Measurements from ENCODE around the gene ALDH5A1.
"Not testable (repeated sequence)": the region's sequence is repeated elsewhere in the genome, so short reads cannot be mapped to it uniquely, and the experiment has no call there.

The ALDH5A1 gene

GRCh38 chr6:24489470-24489869 is 5.3 kb upstream of the ALDH5A1 start, which contains the start of gene GPLD1:
Gene GPLD1, minus strand, starts transcription at chr6:24489578. Its CDS starts 67 bp downstream, at chr6:24489511.
- no peak for FAIRE-seq

- FAIRE-seq: no peak
Measured at GRCh38 chr6:24489881-24490280, 4.9 kb upstream of the ALDH5A1 start.

DNA sequence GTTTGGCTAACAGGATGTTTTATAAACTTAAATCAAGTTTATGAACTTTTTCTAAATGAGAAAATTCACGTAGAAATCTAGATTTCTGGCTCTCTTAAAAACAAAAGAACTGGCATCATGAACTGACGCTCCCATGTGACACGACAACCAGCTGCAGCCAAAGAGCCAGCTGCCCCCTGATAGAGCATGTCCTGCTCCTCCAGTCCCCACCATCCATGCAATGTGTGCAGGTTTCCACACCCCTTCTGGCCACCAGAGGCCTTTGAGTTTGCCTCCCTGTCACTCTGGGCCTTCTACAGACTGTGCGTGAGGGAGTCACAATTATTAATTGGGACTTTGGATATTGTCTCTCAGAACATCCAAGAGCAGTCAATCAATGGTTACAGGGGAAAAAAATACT is 3.8 kb upstream of the ALDH5A1 start:
- FAIRE-seq: no peak

- FAIRE-seq: no peak
Measured at GRCh38 chr6:24492475-24492874, 2.3 kb upstream of the ALDH5A1 start.

DNA sequence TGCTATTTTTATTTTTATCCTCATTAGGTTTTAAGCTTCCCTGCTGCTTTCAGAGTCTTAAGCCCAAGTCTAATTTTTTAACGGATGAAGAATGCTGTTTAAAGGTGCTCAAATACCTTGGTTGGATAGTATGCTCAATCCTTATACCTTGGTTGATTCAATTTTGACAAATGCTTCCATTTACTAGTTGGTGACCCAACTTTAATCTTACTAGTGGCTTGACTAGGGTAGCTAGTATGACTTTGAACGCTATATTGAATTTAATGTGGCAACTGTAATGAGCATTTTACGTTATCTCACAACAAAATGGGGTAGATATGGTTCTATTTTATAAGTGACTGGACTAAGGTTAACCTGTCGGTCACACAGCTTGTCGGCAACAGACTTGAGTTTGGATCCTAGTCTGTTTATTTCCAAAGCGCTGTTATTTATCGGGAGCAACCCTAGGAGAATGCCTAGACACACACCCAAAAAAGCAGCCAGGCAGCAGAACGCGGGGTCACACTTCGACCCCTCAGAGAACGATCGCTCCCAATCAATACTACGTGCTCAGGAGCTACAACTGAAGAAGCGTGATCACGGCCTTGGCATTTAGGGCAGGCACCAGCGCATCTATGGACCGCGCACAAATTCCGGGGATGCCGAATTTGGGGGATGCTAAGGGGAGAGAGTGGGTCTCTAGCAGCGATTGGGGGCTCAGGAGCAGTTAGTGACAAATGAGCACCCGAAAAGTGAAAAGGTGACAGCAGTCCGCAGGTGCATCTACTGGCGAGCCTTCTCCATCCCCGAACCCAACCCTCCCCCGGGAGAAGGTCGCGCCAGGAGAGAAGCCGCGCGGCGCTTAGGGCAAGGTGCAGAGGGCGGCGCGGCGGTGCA is 586 bp upstream of the ALDH5A1 start:
- FAIRE-seq: no peak

DNA sequence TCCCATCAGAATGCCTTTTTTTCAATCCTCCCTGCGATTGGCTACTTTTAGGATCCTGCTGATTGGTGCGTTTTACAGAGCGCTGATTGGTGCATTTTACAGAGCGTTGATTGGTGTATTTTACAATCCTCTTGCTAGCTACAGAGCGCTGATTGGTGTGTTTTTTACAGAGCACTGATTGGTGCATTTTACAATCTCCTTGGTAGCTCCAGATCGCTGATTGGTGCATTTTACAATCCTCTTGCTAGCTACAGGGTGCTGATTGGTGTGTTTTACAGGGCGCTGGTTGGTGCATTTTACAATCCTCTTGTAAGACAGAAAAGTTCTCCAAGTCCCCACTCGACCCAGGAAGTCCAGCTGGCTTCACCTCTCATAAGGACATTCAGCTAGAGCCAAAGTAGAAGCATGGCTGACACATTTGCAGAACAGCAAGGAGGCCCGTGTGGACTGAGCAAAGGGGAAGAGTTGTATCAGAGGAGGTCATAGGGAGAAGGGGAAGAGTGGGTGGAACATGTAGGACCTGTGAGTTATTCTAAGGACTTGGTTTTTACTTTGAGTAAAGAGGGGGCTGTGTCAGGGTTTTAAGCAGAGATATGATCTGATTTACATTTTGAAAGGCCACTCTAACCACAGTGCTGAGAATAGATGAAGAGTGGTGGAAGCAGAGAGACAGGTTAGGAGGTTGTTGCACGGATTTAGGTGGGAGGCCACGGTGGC is 2.6 kb downstream of the ALDH5A1 start:
- no peak for FAIRE-seq

DNA sequence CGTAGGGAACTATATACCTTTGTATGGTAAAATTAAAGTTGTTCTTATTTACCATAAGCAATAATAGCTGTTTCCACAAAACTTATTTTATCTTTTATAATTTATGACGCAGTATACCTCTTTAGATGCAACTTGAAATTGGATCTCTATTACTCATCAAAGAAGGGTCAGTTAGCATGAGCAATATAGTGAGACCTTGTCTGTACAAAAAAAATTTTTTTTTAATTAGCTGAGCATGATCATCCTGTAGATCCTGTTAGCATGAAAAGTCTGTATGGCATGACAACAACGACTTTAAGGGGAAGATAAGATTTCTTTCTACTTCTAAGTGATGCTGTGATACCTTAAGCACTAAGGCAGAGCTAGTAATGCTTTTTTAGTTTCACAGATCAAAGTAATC is 5.9 kb downstream of the ALDH5A1 start:
- FAIRE-seq: no peak

- FAIRE-seq: no peak
Measured at GRCh38 chr6:24501374-24501773, 6.6 kb downstream of the ALDH5A1 start.

- no peak for FAIRE-seq
Measured at GRCh38 chr6:24501914-24502313, 7.1 kb downstream of the ALDH5A1 start.

DNA sequence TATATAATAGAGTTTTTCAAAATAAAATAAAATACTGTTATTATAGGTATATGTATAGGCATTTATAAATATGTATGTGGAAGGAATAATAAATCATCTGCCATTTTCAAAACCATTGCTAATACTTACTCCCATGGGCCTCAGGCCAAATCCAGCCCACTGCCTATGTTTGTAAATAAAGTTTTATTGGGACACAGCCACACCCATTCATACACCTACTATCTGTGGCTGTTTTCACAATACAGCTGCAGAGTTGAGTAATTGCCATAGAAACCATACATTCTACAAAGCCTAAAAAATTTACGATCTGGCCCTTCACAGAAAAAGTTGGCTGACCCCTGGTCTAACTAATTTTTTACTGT is 9.5 kb downstream of the ALDH5A1 start:
- no peak for FAIRE-seq

- FAIRE-seq: no peak
Measured at GRCh38 chr6:24504649-24505586, 10.1 kb downstream of the ALDH5A1 start.

DNA sequence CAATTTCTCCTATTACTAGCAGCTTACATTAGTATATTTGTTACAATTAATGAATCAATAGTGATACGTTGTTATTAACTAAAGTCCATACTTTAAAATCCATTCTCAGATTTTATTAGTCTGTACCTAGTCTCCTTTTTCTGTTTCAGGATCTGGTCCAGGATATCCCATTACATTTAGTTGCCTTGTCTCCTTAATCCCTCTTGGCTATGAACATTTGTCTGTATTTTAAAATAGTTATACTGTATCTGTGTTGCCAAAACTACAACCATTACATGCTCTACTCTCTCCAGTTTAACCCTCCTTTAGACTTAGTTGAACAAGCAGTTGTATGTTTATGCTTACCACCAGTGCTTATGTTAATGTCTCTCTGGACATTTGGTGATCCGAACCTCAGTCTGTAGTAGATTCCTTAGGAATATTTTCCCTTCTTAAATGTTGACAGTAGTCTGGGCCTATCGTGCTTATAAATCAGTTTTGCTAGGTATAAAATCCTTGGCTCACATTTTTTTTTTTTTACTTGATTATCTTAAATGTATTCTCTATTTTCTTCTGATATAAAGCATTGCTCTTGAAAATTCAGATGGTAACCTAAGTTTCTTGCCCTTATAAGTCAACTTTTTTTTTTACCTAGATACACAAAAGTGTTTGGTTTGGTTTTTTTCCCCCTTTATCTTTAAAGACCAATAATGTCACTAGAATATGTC is 12.2 kb downstream of the ALDH5A1 start:
- FAIRE-seq: no peak

GRCh38 chr6:24511976-24512375 is 17.2 kb downstream of the ALDH5A1 start:
- FAIRE-seq: not testable (repeated sequence)

- FAIRE-seq: no peak
Measured at GRCh38 chr6:24513602-24514001, 18.8 kb downstream of the ALDH5A1 start.

DNA sequence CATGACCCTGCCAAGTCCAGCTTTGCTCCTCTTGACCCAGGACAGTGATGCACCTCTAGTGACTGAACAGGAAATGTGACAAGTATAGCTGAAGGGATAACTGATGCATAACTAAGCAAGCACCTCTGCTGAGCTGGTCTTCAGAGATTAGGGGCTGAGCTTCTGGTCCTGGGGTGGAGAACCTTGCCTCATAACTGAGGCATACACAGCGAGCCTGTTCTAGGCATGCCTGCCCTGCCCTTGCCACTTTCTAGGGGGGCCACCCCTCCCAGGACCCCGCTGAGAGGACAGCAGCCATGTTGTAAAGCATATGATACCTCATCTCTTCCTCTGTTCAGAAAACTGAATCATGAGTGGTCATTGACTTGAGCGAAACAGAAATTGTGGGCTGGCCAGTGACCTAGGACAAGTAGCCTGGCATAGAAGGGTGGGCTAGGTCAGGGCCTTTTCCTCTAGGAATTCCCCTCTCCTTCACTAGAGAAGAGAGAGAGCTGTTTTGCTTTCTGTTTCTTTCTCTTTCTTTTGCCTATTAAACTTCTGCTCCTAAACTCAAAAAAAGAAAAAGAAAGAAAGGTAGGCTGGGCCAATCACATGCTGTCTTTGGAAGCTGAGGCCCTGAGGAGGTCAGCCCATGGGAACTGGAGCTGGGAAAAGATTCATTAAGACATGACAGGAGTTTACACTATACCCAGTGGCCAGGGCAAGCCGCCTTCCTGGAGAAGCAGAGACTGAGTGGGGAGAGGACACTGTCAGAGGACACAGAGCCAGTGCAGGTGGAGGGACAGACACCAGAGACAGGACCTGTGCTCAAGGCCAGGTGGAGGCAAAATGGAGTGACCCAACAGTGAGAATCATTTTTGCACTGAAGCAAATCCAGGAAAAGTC is 23.1 kb downstream of the ALDH5A1 start:
- no peak for FAIRE-seq

GRCh38 chr6:24520929-24521546 is 26.3 kb downstream of the ALDH5A1 start:
- FAIRE-seq: no peak

DNA sequence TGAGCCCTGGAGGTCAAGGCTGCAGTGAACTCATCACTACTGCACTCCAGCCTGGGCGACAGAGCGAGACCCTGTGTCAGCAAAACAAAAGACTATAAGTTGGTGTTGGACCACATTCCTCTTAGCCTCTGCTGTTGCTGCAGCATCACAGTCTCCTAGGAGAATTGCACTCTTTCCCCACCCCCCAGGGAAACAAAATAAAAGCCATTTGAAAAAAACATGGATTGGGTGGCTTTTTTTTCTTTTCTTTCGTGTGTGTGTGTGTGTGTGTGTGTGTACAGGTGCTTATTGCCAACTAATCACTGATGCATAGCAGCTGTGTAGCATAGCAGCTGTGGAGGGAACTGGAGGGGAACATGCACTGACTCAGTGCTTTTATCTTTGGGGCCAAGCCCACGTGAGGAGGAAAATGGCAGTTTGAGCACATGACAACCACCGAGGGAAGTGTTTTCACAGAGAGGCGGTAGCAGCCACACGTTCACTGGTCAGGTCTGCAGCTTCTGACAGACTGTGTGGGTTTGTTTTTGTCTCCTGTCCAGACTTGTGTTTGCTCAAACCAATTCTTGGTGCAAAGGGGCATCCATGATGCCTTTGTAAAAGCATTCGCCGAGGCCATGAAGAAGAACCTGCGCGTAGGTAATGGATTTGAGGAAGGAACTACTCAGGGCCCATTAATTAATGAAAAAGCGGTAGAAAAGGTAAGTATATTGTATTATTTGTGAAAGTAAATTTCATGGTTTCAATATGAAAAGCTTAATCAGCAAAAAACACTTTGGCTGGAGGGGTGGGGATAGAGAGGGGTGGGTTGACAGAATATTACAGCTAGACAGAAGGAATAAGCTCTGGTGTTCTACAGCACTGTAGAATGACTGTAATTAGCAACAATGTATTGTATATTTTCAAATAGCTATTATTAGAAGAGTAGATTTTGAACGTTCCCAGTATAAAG is 27.7 kb downstream of the ALDH5A1 start:
- no peak for FAIRE-seq

DNA sequence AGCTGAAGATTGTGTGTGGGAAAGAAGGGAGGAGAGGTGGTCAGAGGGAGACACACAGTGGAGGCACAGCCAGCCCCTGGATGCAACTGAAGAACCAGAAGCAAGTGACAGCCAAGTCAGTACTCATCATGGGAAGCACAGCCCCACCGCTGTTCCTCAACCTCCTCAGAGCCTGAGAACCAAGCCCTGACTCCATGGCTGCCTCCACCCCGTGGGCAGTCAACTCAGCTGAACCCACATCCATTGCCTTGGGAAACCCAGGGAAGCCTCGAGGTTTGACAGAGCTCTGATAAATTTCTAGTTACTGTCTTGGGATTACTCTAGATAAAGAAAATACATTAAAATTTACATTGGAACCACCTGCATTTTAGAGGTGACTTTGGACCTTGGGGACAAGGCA is 29.6 kb downstream of the ALDH5A1 start:
- FAIRE-seq: no peak

- FAIRE-seq: peak; percentile 9
Measured at GRCh38 chr6:24524805-24525204, 30.0 kb downstream of the ALDH5A1 start.

GRCh38 chr6:24529985-24530384 is 35.2 kb downstream of the ALDH5A1 start:
- FAIRE-seq: no peak
